NB4 (cell line): Measurements from ENCODE around the gene MMP24OS.

Experiments
- CTCF ChIP-seq: IDR thresholded peaks from one replicate; pipeline ENCODE4 v1.5.1; 2012; ENCODE audit warnings: low read depth, low read length
- MAX ChIP-seq: IDR thresholded peaks from 2 replicates; pipeline ENCODE4 v1.6.1; 2011; ENCODE audit warnings: low read depth, low read length
- MYC ChIP-seq: IDR thresholded peaks from 2 replicates; pipeline ENCODE4 v1.6.1; 2011; ENCODE audit warnings: low read depth, low read length
- POLR2A ChIP-seq: IDR thresholded peaks from 2 replicates; pipeline ENCODE4 v1.6.1; 2011; ENCODE audit warnings: mild to moderate bottlenecking; ENCODE audit not compliant: insufficient read length; ENCODE audit errors: extremely low read depth

GRCh38 chr20:35287509-35288324 is 9.8 kb upstream of the MMP24OS start:
- TF ChIP-seq CTCF: no peak
- no peak for TF ChIP-seq POLR2A
- no peak for TF ChIP-seq MYC
- no peak for TF ChIP-seq MAX
